LNCaP clone FGC (cell line): ENCODE results near the gene LYPD4.

Experiments
- DNase-seq: peaks from one replicate; pipeline ENCODE4 v3.0.0-alpha.2; 2011; ENCODE audit warnings: low read depth
- H3K4me3 ChIP-seq: 2 replicates; pipeline ENCODE4 v1.5.1; 2011; ENCODE audit warnings: mild to moderate bottlenecking, low read depth, low read length, control low read depth
- TF ChIP-seq, protein P1 (sequence below): IDR thresholded peaks from 2 replicates; pipeline ENCODE4 v1.5.1; 2012; ENCODE audit warnings: mild to moderate bottlenecking; ENCODE audit not compliant: control insufficient read depth, insufficient read depth; ENCODE audit errors: extremely low read depth

LYPD4 gene

DNA sequence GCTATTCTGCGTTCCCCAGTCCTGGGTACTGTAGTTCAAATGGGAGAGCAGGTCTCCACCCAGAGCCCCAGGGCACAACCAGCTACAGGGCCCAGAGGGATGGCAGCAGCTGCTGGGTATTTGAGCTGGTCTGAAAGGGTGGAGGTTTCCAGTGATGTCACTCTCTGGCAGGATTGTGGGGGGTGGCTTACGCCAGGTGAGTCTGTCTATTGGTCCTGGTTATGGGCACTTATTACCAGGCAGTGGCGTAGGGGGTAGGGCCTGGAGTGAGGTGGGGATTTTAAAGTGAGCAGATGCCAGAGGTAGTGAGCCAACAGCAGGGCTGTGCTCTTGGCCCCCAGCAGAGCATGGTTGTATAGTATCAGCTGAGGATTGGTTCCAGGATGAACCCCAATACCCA is 21.8 kb upstream of the LYPD4 start:
- no peak for DNase-seq
- TF ChIP-seq, protein P1, sequence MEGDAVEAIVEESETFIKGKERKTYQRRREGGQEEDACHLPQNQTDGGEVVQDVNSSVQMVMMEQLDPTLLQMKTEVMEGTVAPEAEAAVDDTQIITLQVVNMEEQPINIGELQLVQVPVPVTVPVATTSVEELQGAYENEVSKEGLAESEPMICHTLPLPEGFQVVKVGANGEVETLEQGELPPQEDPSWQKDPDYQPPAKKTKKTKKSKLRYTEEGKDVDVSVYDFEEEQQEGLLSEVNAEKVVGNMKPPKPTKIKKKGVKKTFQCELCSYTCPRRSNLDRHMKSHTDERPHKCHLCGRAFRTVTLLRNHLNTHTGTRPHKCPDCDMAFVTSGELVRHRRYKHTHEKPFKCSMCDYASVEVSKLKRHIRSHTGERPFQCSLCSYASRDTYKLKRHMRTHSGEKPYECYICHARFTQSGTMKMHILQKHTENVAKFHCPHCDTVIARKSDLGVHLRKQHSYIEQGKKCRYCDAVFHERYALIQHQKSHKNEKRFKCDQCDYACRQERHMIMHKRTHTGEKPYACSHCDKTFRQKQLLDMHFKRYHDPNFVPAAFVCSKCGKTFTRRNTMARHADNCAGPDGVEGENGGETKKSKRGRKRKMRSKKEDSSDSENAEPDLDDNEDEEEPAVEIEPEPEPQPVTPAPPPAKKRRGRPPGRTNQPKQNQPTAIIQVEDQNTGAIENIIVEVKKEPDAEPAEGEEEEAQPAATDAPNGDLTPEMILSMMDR = no peak
- no peak overlapping the region for H3K4me3 ChIP-seq

DNA sequence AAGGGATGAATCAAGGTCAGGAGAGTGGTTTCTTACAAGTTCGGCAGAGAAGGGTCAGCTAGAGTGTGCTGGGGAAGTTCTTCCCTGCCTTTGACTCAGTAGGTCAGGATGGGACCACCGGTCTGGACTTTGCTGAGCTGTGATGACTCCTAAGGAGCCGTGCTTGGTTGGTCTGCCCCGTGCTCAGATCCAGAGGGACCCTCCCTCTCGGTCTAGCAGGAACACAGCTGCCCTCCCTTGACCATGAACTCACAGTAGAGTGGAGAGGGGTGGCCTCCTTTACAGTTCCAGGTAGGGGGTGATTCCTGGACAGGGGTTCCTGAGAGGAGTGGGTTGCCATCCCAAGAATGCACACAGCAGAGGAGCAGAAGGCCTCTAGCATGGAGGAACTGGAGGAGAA is 19.9 kb upstream of the LYPD4 start:
- no peak for DNase-seq
- H3K4me3 ChIP-seq = no peak overlapping the region
- TF ChIP-seq, protein P1 = no peak

DNA sequence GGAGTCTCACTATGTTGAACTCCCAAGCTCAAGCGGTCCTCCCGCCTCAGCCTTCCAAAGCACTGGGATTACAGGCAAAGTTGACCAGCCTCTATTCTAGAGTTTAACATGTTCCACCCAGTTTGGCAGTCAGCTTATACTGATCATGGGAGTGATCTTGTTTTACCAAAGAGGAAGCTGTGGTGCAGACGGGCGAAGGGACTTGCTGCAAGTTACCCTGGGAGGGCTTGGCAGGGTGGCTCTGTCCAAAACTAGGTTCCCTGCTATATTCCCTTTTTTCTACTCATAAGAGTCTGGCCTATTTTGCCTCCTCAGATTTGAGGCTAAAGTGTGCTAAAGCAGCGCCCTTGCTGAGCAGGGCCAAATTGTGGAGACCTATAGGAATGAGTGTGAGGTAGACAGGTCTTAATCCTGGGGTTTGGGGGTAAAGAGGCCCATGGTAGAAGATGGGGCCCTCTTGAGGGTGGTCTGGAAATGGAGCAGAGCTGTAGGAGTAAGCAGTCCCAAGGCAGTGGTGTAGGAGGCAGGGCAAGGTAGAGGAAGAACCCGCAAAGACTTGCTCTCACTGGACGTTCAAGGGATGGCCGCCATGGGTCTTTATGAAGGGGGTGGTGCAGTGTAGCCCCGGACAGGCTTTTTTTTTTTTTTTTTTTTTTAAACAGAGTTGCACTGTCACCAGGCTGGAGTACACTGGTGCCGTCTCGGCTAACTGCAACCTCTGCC is 18.9 kb upstream of the LYPD4 start:
- H3K4me3 ChIP-seq = no peak overlapping the region
- DNase-seq = no peak
- TF ChIP-seq, protein P1 = no peak

DNA sequence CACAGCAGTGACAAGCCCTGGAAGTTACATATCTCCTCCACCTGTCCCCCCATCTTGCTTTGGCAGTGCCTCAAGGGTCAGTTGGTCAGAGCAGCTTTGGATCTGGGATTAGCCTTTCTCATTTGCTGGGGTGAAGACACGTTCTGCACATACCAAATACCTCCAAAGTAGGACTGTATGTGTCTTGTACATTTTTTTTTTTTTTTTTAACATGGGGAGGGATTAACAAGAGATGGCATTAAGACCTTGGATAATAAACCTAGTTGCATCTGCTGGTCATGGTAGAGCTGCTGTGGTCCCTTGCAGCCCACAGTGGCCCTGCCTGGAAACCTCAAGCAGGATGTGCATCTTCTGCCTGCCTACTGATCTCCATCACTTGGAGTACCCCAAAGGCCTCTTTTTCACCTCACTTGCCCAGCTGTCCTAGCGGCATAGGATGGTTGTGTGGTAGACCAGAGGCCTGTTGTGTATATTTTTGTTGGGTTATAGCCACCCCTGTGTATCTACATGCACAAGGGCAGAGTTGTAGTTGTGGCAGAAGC is 18.0 kb upstream of the LYPD4 start:
- DNase-seq = no peak
- TF ChIP-seq, protein P1 = no peak
- no peak overlapping the region for H3K4me3 ChIP-seq

DNA sequence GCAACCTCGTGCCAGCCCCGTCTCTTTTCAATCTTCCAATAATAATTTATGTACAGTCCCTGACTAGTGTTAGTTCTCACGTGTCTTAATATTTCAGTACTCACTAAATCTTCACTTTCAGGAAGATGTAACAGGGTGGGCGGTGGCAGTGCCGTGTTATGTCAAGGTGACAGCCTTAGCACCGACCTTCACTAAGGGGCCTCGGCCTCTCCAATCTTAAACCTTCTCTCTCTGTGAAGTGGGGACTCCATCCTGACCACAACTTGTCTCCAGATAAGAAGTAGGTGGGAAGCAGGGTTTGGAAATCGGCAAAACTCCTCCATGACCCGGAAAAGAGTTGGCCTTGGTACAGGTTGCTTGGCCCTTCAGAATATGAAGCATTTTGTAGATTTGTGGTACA is 17.4 kb upstream of the LYPD4 start:
- TF ChIP-seq, protein P1 = no peak
- H3K4me3 ChIP-seq = peak overlapping the region; percentile 92
- no peak for DNase-seq

DNA sequence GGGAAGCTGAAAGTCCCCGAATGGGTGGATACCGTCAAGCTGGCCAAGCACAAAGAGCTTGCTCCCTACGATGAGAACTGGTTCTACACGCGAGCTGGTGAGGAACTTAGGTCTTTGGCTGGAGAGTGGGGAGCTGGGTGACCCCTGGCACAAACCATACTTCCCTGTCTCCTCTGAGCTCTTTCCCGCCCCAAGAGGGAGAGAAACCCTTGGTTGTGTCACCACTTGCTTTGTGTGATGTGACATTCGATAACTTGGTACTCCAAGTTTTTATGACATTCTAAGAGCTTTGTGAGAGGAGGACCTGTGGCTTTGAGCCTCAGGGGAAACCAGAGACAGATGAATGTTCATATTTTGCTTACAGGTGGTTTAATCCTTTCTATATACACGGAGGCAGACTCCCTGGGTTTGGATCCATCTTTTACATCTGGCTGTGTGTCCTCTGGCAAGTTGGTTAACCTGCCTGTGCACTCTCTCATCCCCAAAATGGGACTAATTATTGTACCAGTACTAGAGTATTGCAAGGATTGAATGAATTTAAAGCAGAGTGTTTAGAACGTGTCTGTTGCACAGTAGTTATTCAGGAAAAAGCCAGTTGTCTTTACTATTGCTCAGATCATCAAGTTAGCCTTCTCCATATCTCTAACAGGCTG is 16.8 kb upstream of the LYPD4 start:
- TF ChIP-seq, protein P1 = no peak
- DNase-seq = no peak
- H3K4me3 ChIP-seq = peak overlapping the region; percentile 92
